Nucleus accumbens (tissue), 56 donors: ENCODE results near the gene DBNDD2.

ENCODE experiments used
- DNase-seq, 56 donors: peaks; one replicate each; lab custom pipeline; 2025; lab: John Stamatoyannopoulos, UW

DBNDD2 gene

DNA sequence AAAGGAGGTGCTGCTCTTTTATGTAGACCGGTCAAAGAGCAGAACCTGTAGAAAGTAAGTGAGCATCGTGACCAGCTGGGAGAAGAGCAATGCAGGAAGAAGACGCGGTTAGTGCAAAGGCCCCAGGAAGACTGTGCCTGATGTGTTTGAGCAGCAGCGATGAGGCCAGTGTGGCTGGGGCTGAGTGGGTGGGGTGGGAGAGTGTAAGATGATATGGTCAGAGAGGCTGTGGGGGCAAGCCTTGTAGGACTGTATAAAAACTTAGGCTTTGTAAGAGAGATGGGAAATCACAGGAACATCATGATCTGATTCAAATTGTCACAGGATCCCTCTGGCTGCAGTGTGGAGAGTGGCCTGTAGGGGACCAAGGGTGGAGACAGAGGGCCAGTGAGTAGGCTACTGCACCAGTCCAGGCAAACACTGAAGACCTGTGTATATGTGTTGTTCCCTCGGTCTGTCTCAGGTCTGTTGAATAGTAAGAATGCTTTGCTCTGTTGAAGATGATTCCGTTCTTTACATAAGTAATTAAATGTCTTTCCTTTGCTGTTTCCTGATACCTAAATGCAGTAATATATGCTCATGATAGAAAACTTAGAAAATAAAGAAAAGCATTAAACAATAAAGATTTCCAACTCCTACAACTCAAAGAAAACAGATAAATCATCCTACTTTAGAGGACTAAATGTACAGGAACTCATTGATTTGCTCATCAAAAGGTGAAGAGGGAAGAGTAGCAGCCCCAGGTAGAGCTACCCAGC is 37.9 kb downstream of the DBNDD2 start:
- DNase-seq, result no peak

DNA sequence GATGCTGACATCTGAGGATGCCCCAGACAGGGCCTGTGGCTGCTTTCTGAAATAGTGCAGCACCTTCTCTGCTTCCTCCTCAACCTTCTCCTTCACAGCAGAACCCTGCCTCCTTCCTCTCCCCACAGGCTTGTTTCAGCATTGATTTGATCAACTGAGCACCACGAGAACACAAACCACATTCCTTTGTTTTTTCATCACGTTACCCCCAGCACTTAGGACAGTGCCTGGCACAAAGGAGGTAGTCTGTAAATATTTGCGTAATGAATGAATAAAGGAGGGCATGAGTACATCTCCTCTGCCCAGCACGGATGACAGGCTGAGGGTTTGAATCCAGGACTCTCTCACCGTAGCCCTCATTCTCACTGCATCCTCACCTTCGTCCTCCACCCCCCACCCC is 40.2 kb downstream of the DBNDD2 start:
- no peak for DNase-seq

DNA sequence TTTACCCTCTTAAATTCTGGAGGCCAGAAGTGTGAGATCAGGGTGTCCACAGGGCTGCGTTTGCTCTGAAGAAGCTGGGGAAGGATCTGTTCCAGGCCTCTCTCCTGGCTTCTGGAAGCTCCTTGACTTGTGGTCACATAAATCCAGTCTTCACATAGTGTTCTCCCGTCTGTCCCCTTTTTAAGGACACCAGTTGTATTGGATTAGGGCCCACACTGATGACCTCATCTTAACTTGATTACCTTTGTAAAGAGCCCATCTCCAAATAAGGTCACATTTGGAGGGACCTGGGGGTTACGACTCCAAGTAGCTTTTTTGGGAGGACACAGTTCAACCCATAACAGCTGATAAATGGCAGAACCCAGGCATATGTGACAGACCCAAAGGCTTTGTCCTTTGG is 41.4 kb downstream of the DBNDD2 start:
- no peak for DNase-seq

DNA sequence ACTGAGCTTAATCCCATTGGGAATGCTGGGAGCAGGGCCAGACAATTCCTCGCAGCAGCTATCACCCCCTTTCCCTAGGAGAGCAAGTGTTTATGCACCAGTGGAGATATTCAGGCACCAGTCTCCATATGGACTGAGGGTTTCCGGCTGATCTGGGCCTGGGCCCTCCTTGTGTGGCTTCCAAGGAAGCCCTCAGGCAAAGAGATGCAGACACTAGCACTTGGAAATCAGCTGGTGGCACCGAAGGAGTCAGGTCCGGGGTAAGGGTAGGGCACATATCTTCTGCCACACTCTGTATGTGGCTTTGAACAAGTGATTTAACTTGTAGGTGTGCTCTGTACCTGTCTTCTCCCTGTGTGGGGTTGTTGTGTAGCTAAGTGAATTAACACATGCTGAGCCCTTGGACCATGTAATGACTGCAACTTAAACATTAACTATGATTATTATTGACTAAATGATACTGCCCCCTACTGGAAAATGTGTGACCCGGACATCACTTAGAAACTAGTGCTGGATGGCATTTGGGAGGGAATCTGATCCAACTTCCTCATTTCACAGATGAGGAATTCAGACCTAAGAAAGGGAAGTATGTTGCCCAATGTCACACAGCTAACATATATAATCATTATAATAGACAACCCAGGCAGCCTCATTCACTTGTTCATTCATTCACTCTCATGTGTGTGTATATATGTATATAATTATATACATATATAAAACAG is 42.2 kb downstream of the DBNDD2 start:
- peak in 4 of 56 donors; percentile 4 to 13 (median 7) for DNase-seq

DNA sequence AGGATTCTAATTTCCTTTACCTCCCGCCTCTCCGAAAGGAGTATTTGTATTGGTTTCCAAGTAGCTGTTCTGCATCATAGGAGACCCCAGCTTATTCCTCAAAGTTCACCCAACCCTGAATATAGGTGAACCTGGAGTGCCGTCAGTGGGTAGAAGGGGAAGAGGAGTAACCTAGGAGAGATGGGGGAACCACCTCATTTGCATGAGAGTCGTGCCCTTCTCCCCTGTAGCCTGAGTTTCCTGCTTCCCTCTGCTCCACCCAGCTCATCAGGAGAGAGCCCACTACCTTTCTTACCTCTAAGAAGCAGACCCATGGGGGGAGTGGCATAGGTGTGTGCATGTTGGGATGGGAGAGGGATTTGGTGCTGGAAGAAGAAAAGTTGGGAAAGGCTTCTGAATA is 44.1 kb downstream of the DBNDD2 start:
- no peak for DNase-seq

DNA sequence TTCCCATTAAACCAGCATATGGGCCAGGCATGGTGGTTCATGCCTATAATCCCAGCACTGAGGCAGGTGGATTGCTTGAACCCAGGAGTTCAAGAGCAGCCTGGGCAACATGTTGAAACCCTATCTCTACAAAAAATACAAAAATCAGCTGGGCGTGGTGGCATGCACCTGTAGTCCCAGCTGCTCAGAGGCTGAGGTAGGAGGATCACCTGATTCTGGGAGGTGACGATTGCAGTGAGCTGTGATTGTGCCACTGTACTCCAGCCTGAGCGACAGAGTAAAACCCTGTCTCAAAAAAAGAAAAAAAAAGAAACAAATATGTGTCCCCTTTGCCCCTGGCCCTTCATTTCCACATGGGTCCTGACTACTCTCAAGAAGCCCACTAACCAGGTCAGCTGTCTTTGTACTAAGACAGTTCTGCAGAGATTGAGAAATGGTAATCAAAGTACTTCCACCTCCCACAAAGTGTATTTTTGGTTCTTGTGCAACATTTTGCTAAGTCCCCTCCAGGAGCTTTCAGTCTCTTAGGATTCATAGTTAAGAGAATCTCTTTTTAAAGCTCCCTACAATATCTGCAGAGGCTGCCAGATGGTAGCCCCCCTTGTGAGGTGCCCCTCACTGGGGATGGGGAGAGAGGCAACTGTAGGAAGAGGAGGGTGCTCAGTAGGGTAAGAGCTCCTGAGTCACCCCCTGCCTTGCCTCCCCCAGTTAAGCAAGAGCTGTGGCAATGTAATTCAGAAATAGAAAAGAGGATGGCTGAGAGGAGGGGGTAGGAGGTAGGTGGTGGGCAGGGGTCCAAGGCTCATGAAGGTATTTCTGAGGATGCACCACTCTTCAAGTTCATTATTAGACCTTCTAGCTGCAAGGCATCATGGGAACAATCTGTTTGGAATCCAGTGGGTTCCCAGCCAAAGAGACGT is 44.9 kb downstream of the DBNDD2 start:
- no peak for DNase-seq

DNA sequence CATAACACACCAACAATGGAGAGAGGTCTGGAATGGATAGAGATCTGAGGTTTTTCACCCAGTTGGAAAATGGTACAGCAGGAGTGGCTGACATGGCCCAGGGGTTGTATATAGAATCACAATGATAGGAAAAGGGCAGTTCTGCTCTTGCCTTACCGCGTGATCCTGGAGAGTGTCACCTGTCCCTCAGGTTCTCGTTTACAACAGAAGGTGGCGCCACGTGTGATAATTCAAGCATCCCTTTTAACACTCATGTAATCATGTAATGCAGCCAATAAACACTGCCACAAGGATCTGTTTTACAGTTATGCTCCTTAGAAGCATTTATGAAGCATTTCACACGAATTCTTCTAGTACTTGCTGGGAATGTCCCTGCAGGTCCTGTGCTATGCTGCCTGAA is 48.5 kb downstream of the DBNDD2 start:
- DNase-seq, result no peak

DNA sequence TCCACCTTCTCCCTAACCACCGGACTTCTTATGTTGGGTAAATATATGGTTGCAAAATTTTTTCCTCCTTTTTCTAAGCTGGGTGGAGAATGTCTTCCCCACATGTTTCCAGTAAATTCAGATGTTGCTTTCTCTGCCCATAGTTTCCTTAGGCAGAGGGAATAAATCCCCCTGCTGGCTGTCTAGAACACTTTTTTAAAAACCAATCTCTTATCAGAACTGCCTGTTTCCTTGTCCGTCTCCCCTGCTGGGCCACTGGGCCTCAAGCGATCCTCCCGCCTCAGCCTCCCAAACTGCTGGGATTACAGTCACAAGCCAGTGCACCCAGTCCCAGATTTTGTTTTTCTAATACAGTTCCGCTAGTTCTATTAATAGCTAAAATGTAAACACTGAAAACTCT is 51.5 kb downstream of the DBNDD2 start:
- DNase-seq, result no peak
